HG03066 (cell line): ENCODE data around the gene TGFBI.

Experiments used
- ATAC-seq: cut with Tn5 transposase; IDR thresholded peaks from one replicate; pipeline ENCODE4 v1.9.1; 2021; ENCODE audit warnings: low read depth; ENCODE audit not compliant: unreplicated experiment

TGFBI gene

GRCh38 chr5:136000932-136001331 lies 27.9 kb upstream of the TGFBI start:
- ATAC-seq: no peak

GRCh38 chr5:136001466-136001981 lies 27.3 kb upstream of the TGFBI start:
- ATAC-seq: no peak

GRCh38 chr5:136004436-136004835 lies 24.4 kb upstream of the TGFBI start:
- no peak for ATAC-seq

- ATAC-seq: no peak
Measured at GRCh38 chr5:136005476-136005875, 23.3 kb upstream of the TGFBI start.

- ATAC-seq: no peak
Measured at GRCh38 chr5:136006164-136006563, 22.6 kb upstream of the TGFBI start.

GRCh38 chr5:136006761-136007251 lies 22.0 kb upstream of the TGFBI start:
- no peak for ATAC-seq

GRCh38 chr5:136007271-136007670 lies 21.5 kb upstream of the TGFBI start:
- no peak for ATAC-seq

- no peak for ATAC-seq
Measured at GRCh38 chr5:136011414-136012001, 17.3 kb upstream of the TGFBI start.

GRCh38 chr5:136012041-136012804 lies 16.6 kb upstream of the TGFBI start:
- ATAC-seq: no peak

GRCh38 chr5:136013559-136013958 lies 15.2 kb upstream of the TGFBI start:
- no peak for ATAC-seq

GRCh38 chr5:136014049-136015002 lies 14.5 kb upstream of the TGFBI start:
- ATAC-seq: no peak

GRCh38 chr5:136015003-136015375 lies 13.8 kb upstream of the TGFBI start:
- ATAC-seq: no peak

GRCh38 chr5:136015966-136016650 lies 12.7 kb upstream of the TGFBI start:
- no peak for ATAC-seq

GRCh38 chr5:136016945-136017530 lies 11.8 kb upstream of the TGFBI start:
- no peak for ATAC-seq

GRCh38 chr5:136018814-136019783 lies 9.7 kb upstream of the TGFBI start:
- no peak for ATAC-seq

GRCh38 chr5:136020001-136020382 lies 8.8 kb upstream of the TGFBI start:
- ATAC-seq: no peak

GRCh38 chr5:136020383-136021015 lies 8.3 kb upstream of the TGFBI start:
- no peak for ATAC-seq

GRCh38 chr5:136021016-136021405 lies 7.8 kb upstream of the TGFBI start:
- no peak for ATAC-seq
